Vagina (tissue), 2 donors: ENCODE measurements around the gene MFAP3L.

Source experiments
- POLR2AphosphoS5 ChIP-seq, 2 donors: sonication (generic); formaldehyde crosslinking; IDR thresholded peaks; one replicate each; pipeline ENCODE4 v1.9.0; 2017; ENCODE audit warnings: antibody characterized with exemption in 2 of 2, mild to moderate bottlenecking in 2 of 2, low read depth in 1 of 2; ENCODE audit not compliant: insufficient read depth in 1 of 2
- TF ChIP-seq, protein P1 (sequence below), 3 experiments: fragments of 450-650 bp in 2 of 3; fragments of 200-600 bp in 1 of 3; sonication (generic) in 1 of 3; IDR thresholded peaks; one replicate each; pipeline ENCODE4 v1.5.1; 2017 to 2019; ENCODE audit warnings: antibody characterized with exemption in 3 of 3, mild to moderate bottlenecking in 2 of 3, moderate library complexity in 2 of 3

DNA sequence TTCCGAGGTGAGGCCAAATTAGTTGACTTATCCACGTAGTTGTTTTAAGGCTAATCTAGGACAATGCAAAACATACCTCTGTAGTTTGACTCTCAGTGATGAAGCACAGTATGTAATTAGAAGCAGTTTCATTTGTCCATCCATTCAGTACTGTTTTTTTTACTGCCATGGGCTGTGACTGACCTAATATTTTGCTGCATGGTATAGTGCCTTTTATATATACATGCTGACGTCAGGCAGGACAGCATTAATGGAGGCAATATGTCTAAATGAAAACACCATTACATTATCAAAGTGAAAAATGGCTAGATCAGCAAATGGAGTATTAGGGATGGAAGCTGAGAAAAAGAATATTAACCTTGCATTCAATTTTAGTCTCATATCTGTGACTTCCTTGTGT is 66.9 kb downstream of the MFAP3L start:
- TF ChIP-seq, protein P1, sequence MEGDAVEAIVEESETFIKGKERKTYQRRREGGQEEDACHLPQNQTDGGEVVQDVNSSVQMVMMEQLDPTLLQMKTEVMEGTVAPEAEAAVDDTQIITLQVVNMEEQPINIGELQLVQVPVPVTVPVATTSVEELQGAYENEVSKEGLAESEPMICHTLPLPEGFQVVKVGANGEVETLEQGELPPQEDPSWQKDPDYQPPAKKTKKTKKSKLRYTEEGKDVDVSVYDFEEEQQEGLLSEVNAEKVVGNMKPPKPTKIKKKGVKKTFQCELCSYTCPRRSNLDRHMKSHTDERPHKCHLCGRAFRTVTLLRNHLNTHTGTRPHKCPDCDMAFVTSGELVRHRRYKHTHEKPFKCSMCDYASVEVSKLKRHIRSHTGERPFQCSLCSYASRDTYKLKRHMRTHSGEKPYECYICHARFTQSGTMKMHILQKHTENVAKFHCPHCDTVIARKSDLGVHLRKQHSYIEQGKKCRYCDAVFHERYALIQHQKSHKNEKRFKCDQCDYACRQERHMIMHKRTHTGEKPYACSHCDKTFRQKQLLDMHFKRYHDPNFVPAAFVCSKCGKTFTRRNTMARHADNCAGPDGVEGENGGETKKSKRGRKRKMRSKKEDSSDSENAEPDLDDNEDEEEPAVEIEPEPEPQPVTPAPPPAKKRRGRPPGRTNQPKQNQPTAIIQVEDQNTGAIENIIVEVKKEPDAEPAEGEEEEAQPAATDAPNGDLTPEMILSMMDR (IDR thresholded peaks at IDR 0.05) = no peak
- no peak for TF ChIP-seq POLR2AphosphoS5 (IDR thresholded peaks at IDR 0.05; ENCODE audit: insufficient read depth in 1 of 2, low read depth in 1 of 2)
